Measurements from ENCODE around the gene EGR1. TPM values are rescaled to one million over a fixed set of nuclear protein-coding genes. Genes with fewer than 3 reads are reported as not detected.

The EGR1 gene
- 3.3 and 3.4 TPM in 2 replicates for total RNA-seq

DNA sequence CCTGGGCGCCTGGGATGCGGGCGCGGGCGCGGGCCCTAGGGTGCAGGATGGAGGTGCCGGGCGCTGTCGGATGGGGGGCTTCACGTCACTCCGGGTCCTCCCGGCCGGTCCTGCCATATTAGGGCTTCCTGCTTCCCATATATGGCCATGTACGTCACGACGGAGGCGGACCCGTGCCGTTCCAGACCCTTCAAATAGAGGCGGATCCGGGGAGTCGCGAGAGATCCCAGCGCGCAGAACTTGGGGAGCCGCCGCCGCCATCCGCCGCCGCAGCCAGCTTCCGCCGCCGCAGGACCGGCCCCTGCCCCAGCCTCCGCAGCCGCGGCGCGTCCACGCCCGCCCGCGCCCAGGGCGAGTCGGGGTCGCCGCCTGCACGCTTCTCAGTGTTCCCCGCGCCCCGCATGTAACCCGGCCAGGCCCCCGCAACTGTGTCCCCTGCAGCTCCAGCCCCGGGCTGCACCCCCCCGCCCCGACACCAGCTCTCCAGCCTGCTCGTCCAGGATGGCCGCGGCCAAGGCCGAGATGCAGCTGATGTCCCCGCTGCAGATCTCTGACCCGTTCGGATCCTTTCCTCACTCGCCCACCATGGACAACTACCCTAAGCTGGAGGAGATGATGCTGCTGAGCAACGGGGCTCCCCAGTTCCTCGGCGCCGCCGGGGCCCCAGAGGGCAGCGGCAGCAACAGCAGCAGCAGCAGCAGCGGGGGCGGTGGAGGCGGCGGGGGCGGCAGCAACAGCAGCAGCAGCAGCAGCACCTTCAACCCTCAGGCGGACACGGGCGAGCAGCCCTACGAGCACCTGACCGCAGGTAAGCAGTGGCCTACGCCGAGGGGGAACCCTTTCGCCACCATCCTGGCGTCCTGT lies at the start of gene EGR1:
EGR1 (plus strand) TSS at position 219 of the 864 bp plus-strand sequence; CDS start at position 502, 283 bp downstream.

DNA sequence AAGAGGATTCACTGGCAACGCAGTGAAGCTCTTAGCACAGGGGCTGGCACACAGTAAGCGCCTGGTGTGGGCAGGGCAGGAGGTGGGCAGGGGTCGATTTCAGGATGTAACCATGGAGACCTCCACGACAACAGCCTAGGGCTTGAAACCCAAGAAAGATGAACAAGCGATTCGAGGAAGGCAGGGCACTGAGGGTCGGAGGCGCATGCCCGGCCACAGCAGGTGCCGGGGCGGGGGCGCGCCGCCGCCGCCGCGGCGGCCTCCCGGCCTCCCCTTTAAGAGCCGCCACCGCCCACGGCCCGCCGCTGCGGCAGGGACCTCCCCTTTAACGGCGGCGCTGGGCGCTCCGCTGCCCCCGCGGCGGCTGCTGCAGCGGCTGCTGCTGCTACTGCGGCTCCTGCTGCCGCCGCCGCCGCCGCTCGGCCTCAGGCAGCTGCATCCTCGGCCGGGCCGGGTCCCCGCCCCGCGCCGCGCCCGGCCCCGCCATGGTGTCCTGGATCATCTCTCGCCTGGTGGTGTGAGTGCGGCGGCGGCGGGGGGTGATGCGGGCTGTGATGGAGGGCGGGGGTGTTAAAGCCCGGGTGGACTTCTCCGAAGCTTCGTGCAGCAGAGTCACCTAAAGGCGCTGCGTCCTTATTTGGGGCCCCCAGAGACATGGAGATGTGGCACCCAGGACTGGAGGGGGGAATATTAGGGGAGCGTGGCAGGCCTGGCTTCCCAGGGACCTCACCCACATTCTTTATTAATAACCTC lies 26.4 kb upstream of the EGR1 start, which contains the start of gene REEP2:
REEP2 (plus strand) TSS at position 334 of the 753 bp plus-strand sequence; CDS start at position 486, 152 bp downstream.

Other genes with a start within 250 kb of the EGR1 start
- gene GFRA3, start 190.9 kb upstream of the EGR1 start, total RNA-seq, result not detected in 2 replicates
- 9.4 and 14.9 TPM in 2 replicates for gene CDC25C, start 133.7 kb upstream of the EGR1 start, total RNA-seq
- 19.3 and 23.3 TPM in 2 replicates for gene FAM53C, start 127.2 kb upstream of the EGR1 start, total RNA-seq
- gene KDM3B, start 112.8 kb upstream of the EGR1 start, total RNA-seq, result 23.9 and 24.0 TPM in 2 replicates
- gene REEP2, start 26.4 kb upstream of the EGR1 start, total RNA-seq, result 1.1 and 1.3 TPM in 2 replicates
- gene ETF1, start 77.8 kb downstream of the EGR1 start, total RNA-seq, result 99.7 and 100 TPM in 2 replicates
- 366 and 449 TPM in 2 replicates for gene HSPA9, start 109.9 kb downstream of the EGR1 start, total RNA-seq